OCI-LY3 (cell line): ENCODE results near the gene ARMC2.

ENCODE experiments used
- EZH2phosphoT487 ChIP-seq: fragments of 200-600 bp; shearing (Covaris generic); IDR thresholded peaks from 2 replicates; pipeline ENCODE4 v1.6.1; 2018; ENCODE audit warnings: antibody characterized with exemption, mixed run types, low read depth
- TF ChIP-seq, protein P1 (sequence below): fragments of 200-600, 300-600 bp; sonication (generic); IDR thresholded peaks from 2 replicates; pipeline ENCODE4 v1.5.1; 2014; ENCODE audit warnings: antibody characterized with exemption, low read length, low read depth

DNA sequence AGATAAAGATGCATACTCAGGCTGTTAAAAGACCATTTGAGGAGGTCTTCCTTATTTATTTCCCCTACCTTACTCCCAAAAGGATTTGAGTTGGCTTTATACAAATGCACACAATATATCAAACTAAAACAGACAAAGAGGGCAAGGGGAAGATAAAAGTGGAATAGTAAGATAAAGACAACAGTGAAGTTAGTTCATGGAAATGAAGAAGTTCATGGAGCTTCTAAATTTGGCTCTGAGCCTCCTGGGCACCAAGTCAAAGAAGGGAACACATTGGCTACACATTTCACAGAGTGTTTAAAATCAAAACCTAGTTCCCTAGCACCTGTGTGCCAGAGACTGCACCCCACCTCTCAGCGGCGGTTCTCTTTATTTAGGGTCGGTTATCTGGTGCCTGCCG lies 25.8 kb upstream of the ARMC2 start:
- TF ChIP-seq, protein P1, sequence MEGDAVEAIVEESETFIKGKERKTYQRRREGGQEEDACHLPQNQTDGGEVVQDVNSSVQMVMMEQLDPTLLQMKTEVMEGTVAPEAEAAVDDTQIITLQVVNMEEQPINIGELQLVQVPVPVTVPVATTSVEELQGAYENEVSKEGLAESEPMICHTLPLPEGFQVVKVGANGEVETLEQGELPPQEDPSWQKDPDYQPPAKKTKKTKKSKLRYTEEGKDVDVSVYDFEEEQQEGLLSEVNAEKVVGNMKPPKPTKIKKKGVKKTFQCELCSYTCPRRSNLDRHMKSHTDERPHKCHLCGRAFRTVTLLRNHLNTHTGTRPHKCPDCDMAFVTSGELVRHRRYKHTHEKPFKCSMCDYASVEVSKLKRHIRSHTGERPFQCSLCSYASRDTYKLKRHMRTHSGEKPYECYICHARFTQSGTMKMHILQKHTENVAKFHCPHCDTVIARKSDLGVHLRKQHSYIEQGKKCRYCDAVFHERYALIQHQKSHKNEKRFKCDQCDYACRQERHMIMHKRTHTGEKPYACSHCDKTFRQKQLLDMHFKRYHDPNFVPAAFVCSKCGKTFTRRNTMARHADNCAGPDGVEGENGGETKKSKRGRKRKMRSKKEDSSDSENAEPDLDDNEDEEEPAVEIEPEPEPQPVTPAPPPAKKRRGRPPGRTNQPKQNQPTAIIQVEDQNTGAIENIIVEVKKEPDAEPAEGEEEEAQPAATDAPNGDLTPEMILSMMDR: no peak
- TF ChIP-seq EZH2phosphoT487: no peak
